NOMO-1 treated with dmso at 0.1 percent for 144 hours (cell line): ENCODE results near the gene PLEKHF1.
"Not testable (repeated sequence)": the region's sequence is repeated elsewhere in the genome, so short reads cannot be mapped to it uniquely, and the experiment has no call there.

ENCODE experiments used
- DNase-seq: peaks from one replicate; lab custom pipeline; 2025; ENCODE audit not compliant: unreplicated experiment; lab: John Stamatoyannopoulos, UW

PLEKHF1 gene, protein sequence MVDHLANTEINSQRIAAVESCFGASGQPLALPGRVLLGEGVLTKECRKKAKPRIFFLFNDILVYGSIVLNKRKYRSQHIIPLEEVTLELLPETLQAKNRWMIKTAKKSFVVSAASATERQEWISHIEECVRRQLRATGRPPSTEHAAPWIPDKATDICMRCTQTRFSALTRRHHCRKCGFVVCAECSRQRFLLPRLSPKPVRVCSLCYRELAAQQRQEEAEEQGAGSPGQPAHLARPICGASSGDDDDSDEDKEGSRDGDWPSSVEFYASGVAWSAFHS

GRCh38 chr19:29665215-29665825 lies at the start of gene PLEKHF1:
PLEKHF1 (plus strand) TSS chr19:29665461; CDS start chr19:29673840, 8,379 bp downstream.
- peak; percentile 81 for DNase-seq

- DNase-seq = no peak
These were observed 49.3 kb upstream of the PLEKHF1 start for GRCh38 chr19:29615891-29616425.

DNA sequence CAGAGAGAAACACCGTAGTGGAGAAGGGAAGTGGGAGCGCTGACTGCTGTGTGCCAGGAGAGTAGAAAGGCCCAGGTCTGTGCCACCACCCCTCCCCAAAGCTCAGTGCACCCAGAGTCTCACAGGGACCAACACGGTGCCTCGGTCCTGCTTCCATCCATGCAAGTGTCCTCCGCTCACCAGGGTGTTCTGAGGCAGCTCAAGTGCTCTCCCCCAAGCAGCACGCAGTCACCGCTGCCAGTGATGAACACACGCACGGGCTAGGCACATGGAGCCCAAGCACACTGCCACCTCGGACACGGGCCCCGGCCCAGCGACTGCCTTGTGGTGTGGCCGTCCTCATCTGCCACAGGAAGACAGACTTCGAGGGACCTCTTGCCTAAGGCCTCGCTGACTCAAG lies 48.7 kb upstream of the PLEKHF1 start:
- DNase-seq = no peak

GRCh38 chr19:29617366-29618266 lies 47.6 kb upstream of the PLEKHF1 start:
- DNase-seq = no peak

GRCh38 chr19:29618434-29618833 lies 46.8 kb upstream of the PLEKHF1 start:
- no peak for DNase-seq

- no peak for DNase-seq
These were observed 46.4 kb upstream of the PLEKHF1 start for GRCh38 chr19:29618871-29619270.

DNA sequence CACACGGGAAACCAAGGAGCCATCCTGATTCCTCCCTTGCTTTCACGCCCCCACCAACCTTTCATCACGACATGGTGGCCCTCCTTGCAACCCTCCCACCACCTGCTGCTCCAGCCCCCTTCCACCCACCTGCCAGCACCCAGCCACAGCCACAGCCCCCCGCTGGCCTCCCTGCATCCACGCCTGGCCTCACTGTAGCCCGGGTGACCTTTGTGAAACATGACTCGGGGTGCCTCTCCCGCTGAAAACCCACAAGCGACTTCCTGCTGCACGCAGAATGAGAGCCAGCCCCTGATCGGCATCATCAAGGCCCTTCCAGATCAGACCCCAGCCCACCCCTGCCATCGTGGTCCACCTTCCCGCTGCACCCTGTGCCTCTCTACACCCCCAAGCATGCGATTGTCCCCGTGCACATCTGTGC lies 44.3 kb upstream of the PLEKHF1 start:
- no peak for DNase-seq

DNA sequence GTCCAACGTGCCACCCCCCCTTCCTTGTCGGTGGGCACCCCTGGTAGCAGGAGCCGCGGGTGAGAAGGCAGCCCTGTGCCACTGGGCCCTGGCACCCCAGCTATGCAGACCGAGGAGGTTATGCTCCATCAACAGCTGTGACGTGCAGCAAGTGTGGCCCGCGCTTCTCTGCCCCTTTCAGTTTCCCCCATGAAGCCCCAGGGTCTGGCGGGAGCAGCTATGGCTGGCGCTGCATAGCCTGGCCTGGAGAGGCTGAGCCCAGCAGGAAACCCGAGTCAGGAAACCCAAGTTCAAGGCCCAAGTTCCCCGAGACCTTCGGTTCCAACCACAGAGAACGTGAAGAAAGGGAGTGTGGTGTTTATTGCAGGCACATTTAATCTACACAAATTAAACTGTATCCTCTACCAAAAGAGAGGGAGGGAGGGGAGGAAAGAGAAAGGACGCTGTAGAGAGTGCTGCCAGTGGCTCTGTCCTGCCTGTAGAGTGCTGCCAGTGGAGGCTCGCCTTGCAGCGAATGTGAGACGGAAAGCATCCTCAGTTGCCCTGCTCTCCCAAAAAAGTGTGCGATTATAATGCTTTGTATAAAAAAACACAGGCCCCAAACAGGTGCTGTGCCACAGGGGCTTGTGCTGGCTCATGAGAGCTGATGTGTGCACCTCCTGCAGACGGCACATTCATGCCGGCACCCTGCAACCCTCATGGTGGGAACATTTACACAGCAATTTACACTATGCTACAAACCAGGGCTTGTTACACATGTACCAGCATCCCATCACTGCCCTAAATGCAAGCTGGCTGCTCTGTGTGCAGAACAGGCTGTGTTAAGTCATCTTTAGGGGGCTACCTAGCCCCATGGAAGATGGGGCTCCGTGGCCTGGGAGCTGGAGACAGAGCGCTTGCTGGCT lies 42.8 kb upstream of the PLEKHF1 start:
- DNase-seq = no peak

DNA sequence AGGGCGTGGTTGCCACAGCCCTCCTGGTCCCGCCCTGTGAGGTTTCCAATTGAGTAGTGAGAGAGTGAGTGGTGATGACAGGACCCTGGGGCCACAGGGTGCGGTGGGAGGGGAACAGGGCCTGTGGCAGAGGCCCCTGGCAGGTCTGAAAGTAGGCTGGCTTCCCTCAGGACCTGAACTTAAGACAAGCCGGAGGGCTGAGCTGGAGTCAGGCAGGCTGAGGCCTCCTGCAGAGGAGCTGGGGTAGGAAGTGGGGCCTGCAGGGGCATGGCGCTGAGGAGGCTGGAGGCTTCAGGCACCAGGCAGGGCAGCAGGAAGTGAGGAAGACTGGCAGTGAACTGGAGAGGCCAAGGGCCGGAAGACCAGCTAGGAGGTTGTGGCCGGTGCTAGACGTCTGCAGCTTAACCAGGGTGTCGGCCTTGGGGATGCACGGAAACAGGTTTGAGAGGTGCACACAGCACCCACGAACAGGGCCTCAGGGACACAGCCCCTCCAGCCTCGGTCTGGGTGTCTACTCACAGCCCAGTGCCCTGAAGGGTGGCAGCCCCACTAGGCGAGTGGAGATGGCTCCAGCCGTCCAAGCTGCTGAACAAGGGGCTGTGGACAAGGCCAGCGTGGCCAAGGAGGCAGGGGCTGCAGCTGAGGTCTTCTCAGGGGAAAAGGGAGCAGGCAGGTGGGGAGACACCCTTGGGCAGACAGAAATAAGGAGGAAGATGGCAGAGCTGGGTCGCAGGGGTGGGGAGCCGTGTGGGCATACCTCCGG lies 41.4 kb upstream of the PLEKHF1 start:
- DNase-seq = no peak

DNA sequence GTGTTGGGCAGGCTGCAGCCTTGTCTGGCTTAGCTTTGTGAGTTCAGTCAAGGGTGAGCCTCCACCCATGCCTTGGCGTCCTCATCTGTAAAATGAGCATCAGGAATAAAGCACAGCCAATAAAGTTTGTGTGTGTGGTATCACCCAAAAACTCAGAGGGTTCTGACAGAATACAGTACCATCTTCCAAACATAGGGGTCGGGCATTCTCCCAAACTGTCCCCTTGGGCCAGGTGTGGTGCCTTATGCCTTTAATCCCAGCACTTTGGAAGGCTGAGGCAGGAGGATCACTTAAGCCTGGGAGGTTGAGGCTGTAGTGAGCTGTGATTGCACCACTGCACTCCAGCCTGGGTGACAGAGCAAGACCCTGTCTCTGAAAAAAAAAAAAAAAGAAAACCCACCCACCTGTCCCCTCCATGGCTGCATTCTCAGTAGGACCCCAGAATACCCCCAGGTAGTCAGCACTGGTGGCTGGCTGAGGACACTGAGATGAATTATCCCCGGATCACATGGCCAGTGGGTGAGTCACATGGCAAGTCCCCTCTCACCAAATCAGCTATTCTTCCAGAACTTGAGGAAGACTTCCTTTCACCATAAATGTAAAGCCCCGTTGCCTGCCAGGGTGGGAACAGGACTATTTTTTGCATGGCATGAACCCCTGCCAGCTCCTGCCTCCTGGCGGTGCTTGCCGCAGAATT lies 40.6 kb upstream of the PLEKHF1 start:
- no peak for DNase-seq

DNA sequence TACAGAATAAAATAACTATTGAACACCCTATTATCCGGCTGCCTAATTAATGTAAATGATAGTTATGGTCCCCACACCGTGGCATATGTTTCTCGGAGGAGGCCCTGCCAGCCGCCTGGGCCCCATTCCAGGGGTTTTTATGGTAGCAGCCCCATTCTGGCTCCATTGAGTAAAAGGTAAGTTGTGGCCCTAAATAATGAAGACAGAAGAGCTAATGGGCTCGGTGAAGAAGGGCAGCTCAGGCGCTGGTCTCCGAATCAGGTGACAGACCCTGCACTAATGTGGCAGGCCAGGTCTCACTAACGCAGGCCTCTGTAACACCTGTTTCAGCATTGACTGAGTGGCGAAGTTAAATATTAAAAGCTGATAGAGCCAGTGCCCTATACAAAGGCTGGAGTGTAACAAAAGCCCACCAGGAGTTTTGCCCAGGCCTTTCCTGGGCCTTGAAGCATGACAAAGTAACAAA lies 40.0 kb upstream of the PLEKHF1 start:
- DNase-seq = no peak

DNA sequence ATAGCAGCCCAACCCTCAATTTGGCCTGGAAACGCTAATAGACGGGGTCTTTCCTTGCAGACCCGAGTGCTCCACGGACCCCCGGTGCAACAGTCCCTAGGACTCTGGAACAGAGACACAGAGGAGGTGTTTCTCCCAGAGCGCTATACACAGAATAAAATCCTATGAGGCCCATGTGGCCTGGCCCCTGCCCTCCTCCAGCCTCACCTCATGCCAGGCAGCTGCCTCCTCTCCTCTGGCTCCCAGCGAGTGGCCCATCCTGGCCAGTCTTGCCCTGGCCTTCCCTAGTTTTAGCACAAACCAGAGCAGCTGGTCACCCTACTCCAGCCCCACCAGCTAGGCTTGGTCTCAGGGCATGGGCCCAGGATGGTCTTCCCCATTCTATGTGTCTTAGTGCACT lies 38.9 kb upstream of the PLEKHF1 start:
- no peak for DNase-seq

DNA sequence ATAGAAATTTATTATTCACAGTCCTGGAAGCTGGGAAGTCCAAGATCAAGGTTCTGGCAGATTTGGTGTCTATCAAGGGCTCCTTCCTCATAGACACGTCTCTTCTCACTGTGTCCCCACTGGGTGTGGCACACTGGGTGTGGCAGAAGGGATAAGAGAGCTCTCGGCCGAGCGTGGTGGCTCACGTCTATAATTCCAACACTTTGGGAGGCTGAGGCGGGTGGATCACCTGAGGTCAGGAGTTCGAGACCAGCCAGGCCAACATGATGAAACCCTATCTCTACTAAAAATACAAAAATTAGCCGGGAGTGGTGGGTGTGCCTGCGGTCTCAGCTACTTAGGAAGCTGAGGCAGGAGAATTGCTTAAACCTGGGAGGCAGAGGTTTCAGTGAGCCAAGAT lies 38.4 kb upstream of the PLEKHF1 start:
- DNase-seq = not testable (repeated sequence)

DNA sequence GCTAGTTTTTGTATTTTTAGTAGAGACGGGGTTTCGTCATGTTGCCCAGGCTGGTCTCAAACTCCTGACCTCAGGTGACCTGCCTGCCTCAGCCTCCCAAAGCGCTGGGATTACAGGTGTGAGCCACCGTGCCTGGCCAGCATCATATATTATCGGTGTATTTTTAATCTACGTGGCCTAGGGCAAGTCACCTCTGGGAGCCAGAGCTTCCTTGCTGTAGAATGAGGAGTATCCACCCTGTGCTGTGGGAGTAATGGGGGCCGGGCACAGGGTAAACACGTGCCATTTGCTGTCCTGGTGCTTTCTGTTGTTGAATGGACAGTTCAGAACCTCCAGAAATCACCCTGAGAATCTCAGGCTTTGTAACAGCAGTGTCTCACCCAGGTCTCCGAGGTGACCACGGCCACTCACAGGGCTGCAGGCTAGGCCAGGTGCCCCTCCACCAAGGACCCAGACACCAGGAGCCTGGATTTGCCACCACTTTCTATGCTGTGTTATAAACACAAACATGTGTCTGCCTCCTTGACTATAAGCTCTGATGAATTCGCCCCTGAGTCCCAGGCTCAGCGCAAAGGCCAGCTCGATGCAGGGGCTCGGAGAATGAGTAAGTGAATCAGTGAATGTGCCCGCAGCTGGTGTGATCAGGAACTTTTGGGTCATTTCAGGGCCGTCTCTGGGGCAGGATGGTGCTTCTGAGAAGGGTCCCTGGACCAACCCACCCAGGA lies 36.4 kb upstream of the PLEKHF1 start:
- DNase-seq = no peak

DNA sequence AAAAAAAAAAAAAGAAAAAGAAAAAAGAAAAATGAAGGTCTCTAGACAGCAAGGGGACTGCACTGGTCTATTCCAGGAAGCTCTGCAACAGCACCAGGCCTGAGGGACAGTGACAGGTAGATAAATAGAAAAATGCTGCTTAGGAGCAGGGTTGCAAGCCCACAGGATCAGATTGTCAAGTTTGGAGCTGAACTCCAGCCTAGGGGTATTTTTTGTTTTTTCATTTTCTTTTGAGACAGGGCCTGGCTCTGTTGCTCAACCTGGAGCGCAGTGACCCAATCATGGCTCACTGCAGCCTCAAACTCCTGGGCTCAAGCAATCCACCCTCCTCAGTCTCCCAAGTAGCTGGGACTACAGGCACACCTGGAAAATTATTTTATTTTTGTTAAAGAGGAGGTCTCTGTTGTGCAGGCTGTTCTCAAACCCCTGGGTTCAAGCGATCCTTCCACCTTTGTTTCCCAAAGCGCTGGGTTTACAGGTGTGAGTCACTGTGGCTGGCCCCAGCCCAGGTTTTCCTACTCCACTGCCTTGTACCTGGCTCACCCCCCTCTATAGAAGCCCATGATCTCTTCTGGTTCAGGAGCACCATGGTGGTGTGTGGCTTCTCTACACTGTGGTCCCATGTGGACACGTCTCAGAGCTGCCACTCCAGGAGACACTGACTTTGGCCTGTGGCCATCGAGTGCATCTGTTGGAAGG lies 35.3 kb upstream of the PLEKHF1 start:
- DNase-seq = no peak

DNA sequence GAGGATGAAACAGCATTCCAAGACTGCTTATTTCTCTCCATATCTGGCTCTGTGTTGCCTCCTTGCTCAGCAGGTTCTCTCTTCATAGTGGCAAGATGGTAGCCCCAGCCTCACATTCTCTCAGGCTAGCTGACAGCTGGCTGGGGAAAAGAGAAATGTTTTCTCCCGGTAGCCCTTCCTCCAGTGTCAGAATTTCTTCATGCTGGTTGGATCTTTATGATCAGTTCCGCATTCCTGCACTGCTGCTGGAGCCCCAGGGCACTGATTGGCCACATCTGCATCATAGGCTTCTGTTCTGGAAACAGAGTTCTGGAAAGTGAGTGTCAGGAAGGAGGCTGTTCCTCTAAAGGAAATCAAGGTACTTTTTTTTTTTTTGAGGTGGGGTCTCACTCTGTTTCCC lies 34.6 kb upstream of the PLEKHF1 start:
- DNase-seq = no peak

DNA sequence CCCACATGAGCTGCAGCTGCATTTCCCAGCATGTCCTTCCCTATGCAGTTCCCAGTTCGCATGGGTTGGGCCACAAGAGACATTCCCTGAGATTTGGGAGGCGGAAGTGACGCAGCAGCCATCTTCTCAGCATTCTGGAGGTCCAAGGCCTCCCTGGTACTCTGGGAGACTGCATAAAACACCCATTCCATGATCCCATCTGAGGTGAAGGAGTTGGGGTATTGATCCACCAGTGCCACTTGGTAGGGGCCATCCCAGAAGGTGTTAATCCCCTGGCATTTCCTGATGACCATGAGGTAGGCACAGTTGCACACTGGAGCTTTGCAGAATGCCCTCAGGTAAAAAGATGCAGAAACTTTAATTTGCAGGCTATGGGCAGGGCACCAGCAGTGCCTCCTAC lies 33.8 kb upstream of the PLEKHF1 start:
- no peak for DNase-seq

DNA sequence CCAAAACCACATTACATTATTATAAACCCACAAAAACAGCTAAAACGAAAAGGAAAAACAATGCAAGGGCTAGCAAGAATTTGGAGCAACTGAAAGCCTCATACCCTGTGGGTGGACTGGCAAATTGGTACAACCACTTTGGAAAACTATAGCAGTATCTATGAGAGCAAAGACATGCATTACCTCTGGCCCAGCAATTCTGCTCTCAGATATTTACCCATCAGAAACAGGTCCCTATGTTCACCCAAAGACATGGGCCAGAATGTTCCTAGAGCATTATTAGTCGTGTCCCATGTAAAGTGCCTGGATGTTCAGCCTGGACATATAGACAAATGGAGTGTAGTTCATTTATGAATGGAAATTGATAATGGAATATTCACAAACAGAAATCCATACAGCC lies 31.3 kb upstream of the PLEKHF1 start:
- no peak for DNase-seq
